ENCODE measurements around the gene PGLYRP1.

- TF ChIP-seq ZNF775 (CRISPR knock-in tag; IDR thresholded peaks at IDR 0.05; ENCODE audit: borderline replicate concordance), result no peak
- no peak for TF ChIP-seq ZNF350 (CRISPR knock-in tag; IDR thresholded peaks at IDR 0.05; ENCODE audit: borderline replicate concordance, low read depth)
- no peak for TF ChIP-seq RAD21 (CRISPR knock-in tag; IDR thresholded peaks at IDR 0.05)
- TF ChIP-seq CTCF (CRISPR knock-in tag; IDR thresholded peaks at IDR 0.05), result no peak
- TF ChIP-seq, protein P1, sequence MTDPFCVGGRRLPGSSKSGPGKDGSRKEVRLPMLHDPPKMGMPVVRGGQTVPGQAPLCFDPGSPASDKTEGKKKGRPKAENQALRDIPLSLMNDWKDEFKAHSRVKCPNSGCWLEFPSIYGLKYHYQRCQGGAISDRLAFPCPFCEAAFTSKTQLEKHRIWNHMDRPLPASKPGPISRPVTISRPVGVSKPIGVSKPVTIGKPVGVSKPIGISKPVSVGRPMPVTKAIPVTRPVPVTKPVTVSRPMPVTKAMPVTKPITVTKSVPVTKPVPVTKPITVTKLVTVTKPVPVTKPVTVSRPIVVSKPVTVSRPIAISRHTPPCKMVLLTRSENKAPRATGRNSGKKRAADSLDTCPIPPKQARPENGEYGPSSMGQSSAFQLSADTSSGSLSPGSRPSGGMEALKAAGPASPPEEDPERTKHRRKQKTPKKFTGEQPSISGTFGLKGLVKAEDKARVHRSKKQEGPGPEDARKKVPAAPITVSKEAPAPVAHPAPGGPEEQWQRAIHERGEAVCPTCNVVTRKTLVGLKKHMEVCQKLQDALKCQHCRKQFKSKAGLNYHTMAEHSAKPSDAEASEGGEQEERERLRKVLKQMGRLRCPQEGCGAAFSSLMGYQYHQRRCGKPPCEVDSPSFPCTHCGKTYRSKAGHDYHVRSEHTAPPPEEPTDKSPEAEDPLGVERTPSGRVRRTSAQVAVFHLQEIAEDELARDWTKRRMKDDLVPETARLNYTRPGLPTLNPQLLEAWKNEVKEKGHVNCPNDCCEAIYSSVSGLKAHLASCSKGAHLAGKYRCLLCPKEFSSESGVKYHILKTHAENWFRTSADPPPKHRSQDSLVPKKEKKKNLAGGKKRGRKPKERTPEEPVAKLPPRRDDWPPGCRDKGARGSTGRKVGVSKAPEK (CRISPR knock-in tag; IDR thresholded peaks at IDR 0.05; ENCODE audit: borderline replicate concordance), result no peak
- TF ChIP-seq ZNF263 (CRISPR knock-in tag; IDR thresholded peaks at IDR 0.05), result no peak
- TF ChIP-seq POLR2A (IDR thresholded peaks at IDR 0.05; ENCODE audit: insufficient read depth in 1 of 2, low read depth in 2 of 2, low read length in 2 of 2), result no peak
- no peak for TF ChIP-seq CEBPB (IDR thresholded peaks at IDR 0.05; ENCODE audit: borderline replicate concordance, low read depth, low read length)
- no peak for TF ChIP-seq KAT8 (CRISPR knock-in tag; IDR thresholded peaks at IDR 0.05)
- no peak for TF ChIP-seq EP300 (IDR thresholded peaks at IDR 0.05; ENCODE audit: low read depth in 2 of 2, low read length in 2 of 2)
- no peak for TF ChIP-seq EP300 (CRISPR knock-in tag; IDR thresholded peaks at IDR 0.05; ENCODE audit: borderline replicate concordance)
Observed at GRCh38 chr19:45976178-45976577, 46.7 kb downstream of the PGLYRP1 start.

Data from HepG2 (cell line).